HEK293 (cell line): ENCODE results near the gene FAH.

Experiments used
- CTCF ChIA-PET: fragments of 350-600 bp; formaldehyde crosslinking; extraction: SDS; loops from one replicate; lab custom pipeline; 2021; ENCODE audit warnings: antibody characterized with exemption; lab: Yijun Ruan, JAX
- POLR2A ChIA-PET: fragments of 300-600 bp; formaldehyde crosslinking; extraction: SDS; loops from one replicate; lab custom pipeline; 2020; ENCODE audit warnings: antibody characterized with exemption, inconsistent platforms; lab: Yijun Ruan, JAX
- H3K27ac ChIP-seq: fragments of 200-500 bp; sonication (Bioruptor generic); 2 replicates; pipeline ENCODE4 v1.5.1; 2014; ENCODE audit warnings: low read depth, low read length, control low read depth, inconsistent platforms; ENCODE audit errors: extremely low read depth
- H3K36me3 ChIP-seq, 2 experiments: fragments of 200-500 bp in 1 of 2; sonication (Bioruptor generic) in 1 of 2; 1 replicate in 1 of 2; 2 replicates in 1 of 2; pipeline ENCODE4 v1.5.1; 2014 to 2017; ENCODE audit warnings: inconsistent platforms in 2 of 2, low read length in 2 of 2; ENCODE audit not compliant: control insufficient read depth in 2 of 2, insufficient read depth in 1 of 2
- H3K4me1 ChIP-seq: fragments of 200-500 bp; sonication (Bioruptor generic); 2 replicates; pipeline ENCODE4 v1.5.1; 2014; ENCODE audit warnings: mild to moderate bottlenecking, low read length, inconsistent platforms; ENCODE audit not compliant: control insufficient read depth, insufficient read depth
- H3K4me3 ChIP-seq: 2 replicates; pipeline ENCODE4 v1.5.1; 2011; ENCODE audit warnings: low read depth, mild to moderate bottlenecking, control low read depth, low read length, moderate library complexity
- H3K9me3 ChIP-seq: fragments of 200-500 bp; sonication (Bioruptor generic); 2 replicates; pipeline ENCODE4 v1.5.1; 2014; ENCODE audit warnings: low read depth, low read length, inconsistent platforms; ENCODE audit not compliant: control insufficient read depth, insufficient read depth
- INSM2 ChIP-seq: fragments of 450-650 bp; formaldehyde crosslinking; IDR thresholded peaks from 2 replicates; pipeline ENCODE4 v1.5.1; 2016; ENCODE audit warnings: missing biosample characterization, missing genetic modification characterization
- MZF1 ChIP-seq: fragments of 450-650 bp; formaldehyde crosslinking; IDR thresholded peaks from 2 replicates; pipeline ENCODE4 v1.5.1; 2017; ENCODE audit warnings: missing biosample characterization, missing genetic modification characterization, borderline replicate concordance
- OVOL3 ChIP-seq: fragments of 450-650 bp; formaldehyde crosslinking; IDR thresholded peaks from 2 replicates; pipeline ENCODE4 v1.5.1; 2016; ENCODE audit warnings: missing biosample characterization, missing genetic modification characterization
- PRDM6 ChIP-seq: fragments of 450-650 bp; formaldehyde crosslinking; IDR thresholded peaks from 2 replicates; pipeline ENCODE4 v1.5.1; 2017; ENCODE audit warnings: missing biosample characterization, missing genetic modification characterization
- ZNF132 ChIP-seq: fragments of 450-650 bp; formaldehyde crosslinking; IDR thresholded peaks from 2 replicates; pipeline ENCODE4 v1.5.1; 2017; ENCODE audit warnings: missing biosample characterization, missing genetic modification characterization, borderline replicate concordance
- ZNF155 ChIP-seq: fragments of 450-650 bp; formaldehyde crosslinking; IDR thresholded peaks from 2 replicates; pipeline ENCODE4 v1.5.1; 2016; ENCODE audit warnings: missing biosample characterization, missing genetic modification characterization
- ZNF324 ChIP-seq: fragments of 450-650 bp; formaldehyde crosslinking; IDR thresholded peaks from 2 replicates; pipeline ENCODE4 v1.5.1; 2016; ENCODE audit warnings: missing biosample characterization, missing genetic modification characterization
- ZNF747 ChIP-seq: fragments of 450-650 bp; formaldehyde crosslinking; IDR thresholded peaks from 2 replicates; pipeline ENCODE4 v1.5.1; 2016; ENCODE audit warnings: missing biosample characterization, missing genetic modification characterization
- TF ChIP-seq, protein P1 (sequence below): fragments of 450-650 bp; formaldehyde crosslinking; IDR thresholded peaks from 2 replicates; pipeline ENCODE4 v1.5.1; 2016; ENCODE audit warnings: missing biosample characterization, missing genetic modification characterization, borderline replicate concordance
- TF ChIP-seq, protein P2 (sequence below): fragments of 450-650 bp; formaldehyde crosslinking; IDR thresholded peaks from 2 replicates; pipeline ENCODE4 v1.5.1; 2016; ENCODE audit warnings: missing biosample characterization, missing genetic modification characterization
- TF ChIP-seq, protein P3 (sequence below): fragments of 450-650 bp; formaldehyde crosslinking; IDR thresholded peaks from 2 replicates; pipeline ENCODE4 v1.5.1; 2016; ENCODE audit warnings: missing biosample characterization, missing genetic modification characterization

The FAH gene

GRCh38 chr15:80161468-80162016 is 8.7 kb downstream of the FAH start (continued):
- TF ChIP-seq, protein P1, sequence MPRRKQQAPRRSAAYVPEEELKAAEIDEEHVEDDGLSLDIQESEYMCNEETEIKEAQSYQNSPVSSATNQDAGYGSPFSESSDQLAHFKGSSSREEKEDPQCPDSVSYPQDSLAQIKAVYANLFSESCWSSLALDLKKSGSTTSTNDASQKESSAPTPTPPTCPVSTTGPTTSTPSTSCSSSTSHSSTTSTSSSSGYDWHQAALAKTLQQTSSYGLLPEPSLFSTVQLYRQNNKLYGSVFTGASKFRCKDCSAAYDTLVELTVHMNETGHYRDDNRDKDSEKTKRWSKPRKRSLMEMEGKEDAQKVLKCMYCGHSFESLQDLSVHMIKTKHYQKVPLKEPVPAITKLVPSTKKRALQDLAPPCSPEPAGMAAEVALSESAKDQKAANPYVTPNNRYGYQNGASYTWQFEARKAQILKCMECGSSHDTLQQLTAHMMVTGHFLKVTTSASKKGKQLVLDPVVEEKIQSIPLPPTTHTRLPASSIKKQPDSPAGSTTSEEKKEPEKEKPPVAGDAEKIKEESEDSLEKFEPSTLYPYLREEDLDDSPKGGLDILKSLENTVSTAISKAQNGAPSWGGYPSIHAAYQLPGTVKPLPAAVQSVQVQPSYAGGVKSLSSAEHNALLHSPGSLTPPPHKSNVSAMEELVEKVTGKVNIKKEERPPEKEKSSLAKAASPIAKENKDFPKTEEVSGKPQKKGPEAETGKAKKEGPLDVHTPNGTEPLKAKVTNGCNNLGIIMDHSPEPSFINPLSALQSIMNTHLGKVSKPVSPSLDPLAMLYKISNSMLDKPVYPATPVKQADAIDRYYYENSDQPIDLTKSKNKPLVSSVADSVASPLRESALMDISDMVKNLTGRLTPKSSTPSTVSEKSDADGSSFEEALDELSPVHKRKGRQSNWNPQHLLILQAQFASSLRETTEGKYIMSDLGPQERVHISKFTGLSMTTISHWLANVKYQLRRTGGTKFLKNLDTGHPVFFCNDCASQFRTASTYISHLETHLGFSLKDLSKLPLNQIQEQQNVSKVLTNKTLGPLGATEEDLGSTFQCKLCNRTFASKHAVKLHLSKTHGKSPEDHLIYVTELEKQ = no peak
- TF ChIP-seq, protein P2, sequence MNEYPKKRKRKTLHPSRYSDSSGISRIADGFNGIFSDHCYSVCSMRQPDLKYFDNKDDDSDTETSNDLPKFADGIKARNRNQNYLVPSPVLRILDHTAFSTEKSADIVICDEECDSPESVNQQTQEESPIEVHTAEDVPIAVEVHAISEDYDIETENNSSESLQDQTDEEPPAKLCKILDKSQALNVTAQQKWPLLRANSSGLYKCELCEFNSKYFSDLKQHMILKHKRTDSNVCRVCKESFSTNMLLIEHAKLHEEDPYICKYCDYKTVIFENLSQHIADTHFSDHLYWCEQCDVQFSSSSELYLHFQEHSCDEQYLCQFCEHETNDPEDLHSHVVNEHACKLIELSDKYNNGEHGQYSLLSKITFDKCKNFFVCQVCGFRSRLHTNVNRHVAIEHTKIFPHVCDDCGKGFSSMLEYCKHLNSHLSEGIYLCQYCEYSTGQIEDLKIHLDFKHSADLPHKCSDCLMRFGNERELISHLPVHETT (tag by site-specific recombination) = no peak
- TF ChIP-seq ZNF747 = no peak
- TF ChIP-seq, all 188 proteins: peak for 0

DNA sequence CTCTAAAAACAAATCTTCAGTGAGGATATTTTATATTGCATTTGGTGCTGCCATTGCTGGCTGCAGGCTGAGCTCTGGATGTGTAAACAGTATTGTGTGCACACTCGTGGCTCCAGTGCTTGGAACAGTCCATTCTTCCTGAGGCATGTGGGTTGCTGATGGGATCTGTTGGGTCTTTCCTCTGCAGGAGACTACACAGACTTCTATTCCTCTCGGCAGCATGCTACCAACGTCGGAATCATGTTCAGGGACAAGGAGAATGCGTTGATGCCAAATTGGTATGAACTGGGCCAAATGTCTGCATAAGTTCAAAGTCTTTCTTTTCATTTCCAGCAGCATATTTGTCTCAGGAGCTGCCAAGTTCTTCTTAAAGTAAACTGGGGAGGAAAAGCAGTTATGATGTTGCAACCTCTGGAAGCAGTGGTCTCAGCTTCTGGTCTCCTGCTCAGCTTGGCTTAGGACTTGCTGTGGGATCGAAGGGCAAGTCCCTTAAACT is 9.3 kb downstream of the FAH start:
- CTCF ChIA-PET = interaction anchor here (0.6 to 1.4 kb wide), 2 partner anchors 101 to 284 kb away, joined by 3 to 5 read pairs; no protein-coding TSS in a partner anchor

DNA sequence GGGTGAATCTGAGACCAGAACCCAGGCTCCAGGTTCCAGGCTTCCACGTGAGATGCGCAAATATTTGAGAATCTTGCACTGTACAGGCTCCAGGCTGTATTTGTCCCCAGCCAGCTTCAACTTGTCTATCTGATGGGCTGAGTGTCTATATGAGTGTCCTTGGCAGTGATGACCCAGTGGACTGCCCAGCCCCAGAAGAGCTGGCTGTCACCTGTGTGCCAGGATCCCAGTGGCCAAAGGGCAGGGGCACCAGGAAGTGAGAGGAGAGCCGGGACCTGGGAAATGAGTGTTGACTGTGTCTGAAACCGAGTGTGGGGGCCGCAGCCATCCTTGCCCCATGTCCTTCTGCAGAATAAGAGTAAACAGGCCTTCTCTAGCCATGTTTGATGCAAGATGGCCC is 10.4 kb downstream of the FAH start:
- peaks cover 6 to 54% of the 10 kb centered on the region in 2 experiments; a peak in 2 of 3 replicates for H3K36me3 ChIP-seq
- ChIA-PET CTCF (interaction anchor here (0.5 to 1.2 kb wide), 2 partner anchors 9 to 147 kb away, joined by 3 to 5 read pairs; no protein-coding TSS in a partner anchor), POLR2A (no interaction called here)
- no peak overlapping the region for H3K4me3 ChIP-seq
- no peaks in the 10 kb centered on the region for H3K4me1 ChIP-seq
- H3K27ac ChIP-seq = no peak overlapping the region
- H3K9me3 ChIP-seq = no peaks in the 10 kb centered on the region
- TF ChIP-seq PRDM6 (tag by site-specific recombination) (no peak), ZNF132 (no peak), INSM2 (tag by site-specific recombination) (no peak), ZNF155 (tag by site-specific recombination) (no peak), ZNF324 (tag by site-specific recombination) (no peak)
- TF ChIP-seq, protein P3, sequence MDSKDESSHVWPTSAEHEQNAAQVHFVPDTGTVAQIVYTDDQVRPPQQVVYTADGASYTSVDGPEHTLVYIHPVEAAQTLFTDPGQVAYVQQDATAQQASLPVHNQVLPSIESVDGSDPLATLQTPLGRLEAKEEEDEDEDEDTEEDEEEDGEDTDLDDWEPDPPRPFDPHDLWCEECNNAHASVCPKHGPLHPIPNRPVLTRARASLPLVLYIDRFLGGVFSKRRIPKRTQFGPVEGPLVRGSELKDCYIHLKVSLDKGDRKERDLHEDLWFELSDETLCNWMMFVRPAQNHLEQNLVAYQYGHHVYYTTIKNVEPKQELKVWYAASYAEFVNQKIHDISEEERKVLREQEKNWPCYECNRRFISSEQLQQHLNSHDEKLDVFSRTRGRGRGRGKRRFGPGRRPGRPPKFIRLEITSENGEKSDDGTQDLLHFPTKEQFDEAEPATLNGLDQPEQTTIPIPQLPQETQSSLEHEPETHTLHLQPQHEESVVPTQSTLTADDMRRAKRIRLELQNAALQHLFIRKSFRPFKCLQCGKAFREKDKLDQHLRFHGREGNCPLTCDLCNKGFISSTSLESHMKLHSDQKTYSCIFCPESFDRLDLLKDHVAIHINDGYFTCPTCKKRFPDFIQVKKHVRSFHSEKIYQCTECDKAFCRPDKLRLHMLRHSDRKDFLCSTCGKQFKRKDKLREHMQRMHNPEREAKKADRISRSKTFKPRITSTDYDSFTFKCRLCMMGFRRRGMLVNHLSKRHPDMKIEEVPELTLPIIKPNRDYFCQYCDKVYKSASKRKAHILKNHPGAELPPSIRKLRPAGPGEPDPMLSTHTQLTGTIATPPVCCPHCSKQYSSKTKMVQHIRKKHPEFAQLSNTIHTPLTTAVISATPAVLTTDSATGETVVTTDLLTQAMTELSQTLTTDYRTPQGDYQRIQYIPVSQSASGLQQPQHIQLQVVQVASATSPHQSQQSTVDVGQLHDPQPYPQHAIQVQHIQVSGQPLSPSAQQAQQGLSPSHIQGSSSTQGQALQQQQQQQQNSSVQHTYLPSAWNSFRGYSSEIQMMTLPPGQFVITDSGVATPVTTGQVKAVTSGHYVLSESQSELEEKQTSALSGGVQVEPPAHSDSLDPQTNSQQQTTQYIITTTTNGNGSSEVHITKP (tag by site-specific recombination) = no peak

More for the DNA sequence above, 9.3 kb downstream of the FAH start:
- Histone ChIP-seq H3K9me3 (no peaks in the 10 kb centered on the region), H3K4me3 (no peak overlapping the region), H3K36me3 (peaks cover 6 to 54% of the 10 kb centered on the region in 2 experiments; a peak in 2 of 3 replicates), H3K4me1 (no peaks in the 10 kb centered on the region), H3K27ac (no peak overlapping the region)
- POLR2A ChIA-PET = no interaction called here
- TF ChIP-seq, protein P3 (tag by site-specific recombination) = peak; percentile 24; the same call in 1 of the 2 replicates
- TF ChIP-seq OVOL3 (tag by site-specific recombination) (no peak), MZF1 (tag by site-specific recombination) (no peak)
